HCT116 (cell line): ENCODE results near the gene PCNT. TPM values are rescaled to one million over a fixed set of nuclear protein-coding genes. Genes with fewer than 3 reads are reported as not detected.

Experiments
- ATAC-seq: fragments of 200-7000 bp; cut with Tn5 transposase; 2 replicates; pipeline ENCODE4 v1.9.1; 2020; ENCODE audit warnings: mild to moderate bottlenecking, moderate library complexity
- BruUV-seq: library from RNA; stranded (reverse); fragments of 400-500 nt; replicated peaks from 2 replicates; lab custom pipeline; 2021; lab: Mats Ljungman, UMichigan
- CTCF ChIA-PET: fragments of 300-600 bp; sonication (Branson Sonifier 250); formaldehyde crosslinking; loops from one replicate; lab custom pipeline; 2021; ENCODE audit warnings: antibody characterized with exemption; lab: Charles Lee
- POLR2A ChIA-PET: fragments of 300-600, 350-600 bp; sonication (Branson Sonifier 250); formaldehyde crosslinking; loops from one replicate; lab custom pipeline; 2021; ENCODE audit warnings: antibody characterized with exemption; lab: Charles Lee
- RAD21 ChIA-PET, 2 experiments: fragments of 300-600 bp; sonication (Branson Sonifier 250); formaldehyde crosslinking; loops; one replicate each; lab custom pipeline; 2023; ENCODE audit warnings: low total read pairs in 2 of 2; ENCODE audit not compliant: uncharacterized antibody in 2 of 2, unreplicated experiment in 2 of 2, low non-redundant PET in 1 of 2; lab: Charles Lee
- DNase-seq: peaks from one replicate; pipeline ENCODE4 v3.0.0-alpha.2; 2010; ENCODE audit warnings: low read depth, low spot score
- H2AFZ ChIP-seq: fragments of 200-600 bp; shearing (Covaris generic), sonication (generic); 2 replicates; pipeline ENCODE4 v1.6.1; 2017; ENCODE audit warnings: low read depth, mixed run types, mixed read lengths, antibody characterized with exemption, low read length; ENCODE audit not compliant: poor library complexity, severe bottlenecking
- H3K27ac ChIP-seq: 2 replicates; pipeline ENCODE4 v1.5.1; 2012; ENCODE audit warnings: low read depth, low read length
- H3K27me3 ChIP-seq: fragments of 200-600 bp; sonication (generic); 2 replicates; pipeline ENCODE4 v1.6.1; 2016; ENCODE audit warnings: mixed run types, low read length, mixed read lengths; ENCODE audit not compliant: insufficient read depth
- H3K36me3 ChIP-seq, 2 experiments: fragments of 200-500 bp in 1 of 2; fragments of 200-600 bp in 1 of 2; sonication (Bioruptor generic) in 1 of 2; sonication (generic) in 1 of 2; 2 replicates each; pipeline versions ENCODE4 v1.5.1 to v1.6.1; 2014 to 2016; ENCODE audit warnings: low read length in 2 of 2, inconsistent platforms in 1 of 2, mixed read lengths in 1 of 2, mixed run types in 1 of 2; ENCODE audit not compliant: insufficient read depth in 2 of 2, control insufficient read depth in 1 of 2
- H3K4me1 ChIP-seq, 2 experiments: fragments of 200-600 bp in 1 of 2; sonication (generic) in 1 of 2; 2 replicates each; pipeline versions ENCODE4 v1.5.1 to v1.6.1; 2012 to 2017; ENCODE audit warnings: low read length in 2 of 2, inconsistent platforms in 1 of 2, mild to moderate bottlenecking in 1 of 2, mixed read lengths in 1 of 2, mixed run types in 1 of 2, moderate library complexity in 1 of 2; ENCODE audit not compliant: insufficient read depth in 2 of 2, control insufficient read depth in 1 of 2
- H3K4me2 ChIP-seq: fragments of 200-600 bp; sonication (generic); 2 replicates; pipeline ENCODE4 v1.6.1; 2017; ENCODE audit warnings: mixed run types, low read length, mixed read lengths
- H3K4me3 ChIP-seq, 2 experiments: fragments of 200-600 bp in 1 of 2; sonication (generic) in 1 of 2; replicated peaks in 1 of 2; 2 replicates each; pipeline ENCODE4 v1.5.1; 2011 to 2016; ENCODE audit warnings: low read length in 2 of 2, control low read depth in 1 of 2, low read depth in 1 of 2, mild to moderate bottlenecking in 1 of 2, mixed read lengths in 1 of 2, mixed run types in 1 of 2
- H3K79me2 ChIP-seq: fragments of 200-600 bp; sonication (generic); 2 replicates; pipeline ENCODE4 v1.6.1; 2017; ENCODE audit warnings: mild to moderate bottlenecking, mixed run types, low read length, moderate library complexity, mixed read lengths; ENCODE audit not compliant: insufficient read depth
- H3K9ac ChIP-seq: fragments of 200-600 bp; sonication (generic); 2 replicates; pipeline ENCODE4 v1.6.1; 2016; ENCODE audit warnings: low read length, mixed read lengths
- H3K9me2 ChIP-seq: fragments of 200-600 bp; sonication (generic), shearing (Covaris generic); 2 replicates; pipeline ENCODE4 v1.6.1; 2017; ENCODE audit warnings: mixed run types, mild to moderate bottlenecking, moderate library complexity; ENCODE audit not compliant: insufficient read depth
- H3K9me3 ChIP-seq, 2 experiments: fragments of 200-500 bp in 1 of 2; fragments of 200-600 bp in 1 of 2; sonication (Bioruptor generic) in 1 of 2; sonication (generic) in 1 of 2; 2 replicates each; pipeline ENCODE4 v1.6.1; 2014 to 2017; ENCODE audit warnings: low read length in 2 of 2, mixed read lengths in 2 of 2, inconsistent platforms in 1 of 2, low read depth in 1 of 2, mild to moderate bottlenecking in 1 of 2, mixed run types in 1 of 2, moderate library complexity in 1 of 2; ENCODE audit not compliant: control insufficient read depth in 1 of 2, insufficient read depth in 1 of 2
- H4K20me1 ChIP-seq: fragments of 200-600 bp; sonication (generic), shearing (Covaris generic); 2 replicates; pipeline ENCODE4 v1.6.1; 2017; ENCODE audit warnings: mixed run types, mild to moderate bottlenecking, moderate library complexity; ENCODE audit not compliant: insufficient read depth
- CBX3 ChIP-seq: IDR thresholded peaks from 2 replicates; pipeline ENCODE4 v1.6.1; 2012; ENCODE audit warnings: low read depth
- CTCF ChIP-seq, 3 experiments: fragments of 200-600 bp in 1 of 3; sonication (generic) in 1 of 3; IDR thresholded peaks in 2 of 3; conservative IDR thresholded peaks in 1 of 3; 2 replicates each; pipeline ENCODE4 v1.5.1; 2012 to 2017; ENCODE audit warnings: low read depth in 2 of 3, low read length in 2 of 3, antibody characterized with exemption in 1 of 3, borderline replicate concordance in 1 of 3, control low read depth in 1 of 3, mild to moderate bottlenecking in 1 of 3, mixed read lengths in 1 of 3, mixed run types in 1 of 3, moderate library complexity in 1 of 3; ENCODE audit not compliant: insufficient read depth in 1 of 3
- EGR1 ChIP-seq: IDR thresholded peaks from 2 replicates; pipeline ENCODE4 v1.6.1; 2012; ENCODE audit warnings: low read depth
- ELF1 ChIP-seq: IDR thresholded peaks from 2 replicates; pipeline ENCODE4 v1.6.1; 2012; ENCODE audit warnings: low read depth, borderline replicate concordance
- EZH2phosphoT487 ChIP-seq: fragments of 200-600 bp; IDR thresholded peaks from 2 replicates; pipeline ENCODE4 v1.6.1; 2018; ENCODE audit warnings: antibody characterized with exemption, borderline replicate concordance
- MAX ChIP-seq: IDR thresholded peaks from 2 replicates; pipeline ENCODE4 v1.6.1; 2012
- SIN3A ChIP-seq: IDR thresholded peaks from 2 replicates; pipeline ENCODE4 v1.6.1; 2012; ENCODE audit warnings: low read depth
- SRF ChIP-seq: IDR thresholded peaks from 2 replicates; pipeline ENCODE4 v1.6.1; 2012; ENCODE audit warnings: low read depth
- TCF7L2 ChIP-seq: IDR thresholded peaks from 2 replicates; pipeline ENCODE4 v1.7.0; 2011; ENCODE audit warnings: borderline replicate concordance, inconsistent platforms; ENCODE audit not compliant: insufficient read depth, insufficient read length; ENCODE audit errors: extremely low read depth
- YY1 ChIP-seq: IDR thresholded peaks from 2 replicates; pipeline ENCODE4 v1.6.1; 2011; ENCODE audit warnings: low read length, low read depth, moderate library complexity, mild to moderate bottlenecking; ENCODE audit not compliant: insufficient replicate concordance; ENCODE audit errors: extremely low read depth
- ZNF274 ChIP-seq: fragments of 200-500 bp; sonication (Bioruptor generic); IDR thresholded peaks from 2 replicates; pipeline ENCODE4 v1.6.1; 2014; ENCODE audit warnings: mild to moderate bottlenecking, low read depth, low read length, inconsistent platforms
- intact Hi-C: fragments of 100-400 bp; cut with micrococcal nuclease; formaldehyde crosslinking; loops from 2 replicates; pipeline ENCODE4 v1.10.0; 2022
- total RNA-seq: library from RNA; stranded (reverse); gene quantifications from one replicate; pipeline ENCODE4 v1.2.1, GENCODE V29; 2021; ENCODE audit not compliant: unreplicated experiment
- TF ChIP-seq, protein P1 (sequence below): IDR thresholded peaks from 2 replicates; pipeline ENCODE4 v1.6.1; 2012

The PCNT gene
- total RNA-seq, 1 experiment from 2014 or later, result 43.6 TPM

GRCh38 chr21:46393941-46394594 is 70.1 kb downstream of the PCNT start:
- DNase-seq (no peak), ATAC-seq (no peak)
- POLR2A ChIA-PET, result no interaction called here
- TF ChIP-seq CTCF (IDR thresholded peaks at IDR 0.05 in 2 of 3, conservative IDR thresholded peaks at IDR 0.05 in 1 of 3; ENCODE audit: borderline replicate concordance in 1 of 3, insufficient read depth in 1 of 3, low read depth in 2 of 3, low read length in 2 of 3), result no peak
- no peak for TF ChIP-seq ELF1
- no peak for TF ChIP-seq SIN3A
- TF ChIP-seq CBX3, result no peak
- TF ChIP-seq EGR1, result no peak
- no peak for TF ChIP-seq TCF7L2
- TF ChIP-seq MAX, result no peak
- TF ChIP-seq YY1, result no peak
- TF ChIP-seq SRF, result no peak
- no peak for TF ChIP-seq EZH2phosphoT487
- TF ChIP-seq, protein P1, sequence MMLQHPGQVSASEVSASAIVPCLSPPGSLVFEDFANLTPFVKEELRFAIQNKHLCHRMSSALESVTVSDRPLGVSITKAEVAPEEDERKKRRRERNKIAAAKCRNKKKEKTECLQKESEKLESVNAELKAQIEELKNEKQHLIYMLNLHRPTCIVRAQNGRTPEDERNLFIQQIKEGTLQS, result no peak
- TF ChIP-seq ZNF274, result no peak
- no peak overlapping the region for H3K9ac ChIP-seq
- no peaks in the 10 kb centered on the region for H4K20me1 ChIP-seq
- intact Hi-C loops, result no loop called here
- H3K4me1 ChIP-seq, result no peaks in the 10 kb centered on the region
- peaks cover 7 to 15% of the 10 kb centered on the region in 2 experiments; a peak in 3 of 4 replicates for H3K36me3 ChIP-seq
- RAD21 ChIA-PET, result no interaction called here
- no peak overlapping the region for H3K4me2 ChIP-seq
- no peaks in the 10 kb centered on the region for H3K79me2 ChIP-seq
- no peaks in the 10 kb centered on the region for H3K9me3 ChIP-seq
- CTCF ChIA-PET, result no interaction called here
- H2AFZ ChIP-seq, result no peak overlapping the region
- no peak overlapping the region for H3K27ac ChIP-seq
- no peak overlapping the region for H3K4me3 ChIP-seq
- no peaks in the 10 kb centered on the region for H3K27me3 ChIP-seq
- no peaks in the 10 kb centered on the region for H3K9me2 ChIP-seq
- no TSS peak for BruUV-seq
